HG02642 (cell line): Measurements from ENCODE around the gene BCKDHB.
A peak's percentile ranks its signal among the peaks of the same experiment; 100 is the strongest.

Experiments used
- ATAC-seq: cut with Tn5 transposase; IDR thresholded peaks from one replicate; pipeline ENCODE4 v1.9.1; 2021; ENCODE audit warnings: mild to moderate bottlenecking; ENCODE audit not compliant: unreplicated experiment, poor library complexity

Gene BCKDHB

DNA sequence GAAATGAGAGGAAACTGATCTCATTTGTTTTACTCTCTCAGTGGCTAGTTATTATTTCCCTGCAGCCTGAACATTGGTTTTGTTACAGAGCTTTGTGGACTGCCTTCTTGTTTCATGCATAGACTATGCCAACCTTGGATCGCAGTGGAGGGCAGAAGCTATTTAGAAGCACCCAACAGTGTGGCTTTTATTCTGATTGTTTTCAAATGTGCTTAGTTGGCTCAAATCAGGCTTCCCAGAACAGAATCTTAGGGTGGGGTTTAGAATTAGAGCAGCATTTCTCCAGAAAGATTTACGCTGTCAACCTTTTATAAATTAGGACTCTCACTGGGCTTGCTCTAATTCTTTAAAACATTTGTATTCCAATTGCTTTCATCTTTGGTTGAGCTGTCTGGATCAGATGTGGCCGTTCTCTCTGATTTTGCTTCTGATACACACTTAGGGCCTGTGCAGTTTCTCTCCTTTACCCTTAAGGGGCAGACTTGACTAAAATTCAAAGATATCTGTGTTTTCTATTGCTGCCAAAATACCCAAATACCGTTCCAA, 210.3 kb downstream of the BCKDHB start:
- no peak for ATAC-seq

DNA sequence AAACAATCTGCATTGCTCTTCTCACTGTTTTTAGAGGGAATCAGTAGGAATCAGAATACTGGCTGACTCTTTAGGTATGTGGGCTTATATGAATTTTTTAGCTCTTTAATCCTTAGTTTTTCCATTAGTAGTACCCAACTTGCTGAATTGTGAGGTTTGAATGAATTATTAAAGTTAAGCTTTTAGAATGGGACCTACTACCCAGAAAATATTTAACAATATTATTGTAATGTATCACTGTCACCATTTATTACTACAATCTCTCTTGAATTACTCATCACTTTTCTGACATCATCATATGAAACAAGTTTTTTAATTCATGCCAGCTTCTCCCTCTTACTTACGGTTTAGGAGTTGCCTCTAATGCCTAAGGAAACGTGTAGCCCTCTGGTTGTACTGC, 212.7 kb downstream of the BCKDHB start:
- ATAC-seq, result no peak

DNA sequence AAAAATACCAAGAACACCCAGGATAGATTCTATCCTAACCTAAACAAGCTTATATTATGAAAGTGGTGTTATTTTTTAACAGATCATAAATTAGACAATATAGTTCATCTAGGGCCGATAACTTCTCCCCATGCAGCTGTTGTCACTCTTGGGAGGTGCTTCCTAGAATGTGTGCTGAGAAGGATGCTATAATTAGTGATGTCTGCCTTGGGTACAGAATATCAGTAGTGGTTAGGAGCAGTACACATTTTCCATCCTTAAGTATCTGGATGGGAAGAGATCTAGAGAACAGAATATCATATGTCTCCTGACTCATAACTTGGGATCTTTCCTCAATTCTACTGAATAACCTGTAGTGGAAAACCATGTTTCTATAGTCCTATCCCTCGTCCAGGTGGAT, 214.5 kb downstream of the BCKDHB start:
- no peak for ATAC-seq

DNA sequence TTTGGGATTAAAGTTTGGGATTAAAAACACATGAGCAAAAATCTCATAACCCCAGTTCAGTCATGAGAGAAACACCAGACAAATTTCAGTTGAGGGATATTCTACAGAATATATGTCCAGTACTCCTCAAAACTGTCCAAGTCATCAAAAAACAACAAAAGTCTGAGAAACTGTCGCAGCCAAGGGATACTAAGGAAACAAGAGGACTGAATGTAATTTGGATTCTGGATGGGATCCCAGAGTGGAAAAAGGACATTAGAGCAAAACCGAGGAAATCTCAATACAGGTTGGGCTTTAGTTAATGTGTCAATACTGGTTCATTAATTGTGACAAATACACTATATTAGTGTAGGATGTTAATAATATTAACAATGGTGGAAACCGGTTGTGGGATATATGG, 219.3 kb downstream of the BCKDHB start:
- no peak for ATAC-seq

DNA sequence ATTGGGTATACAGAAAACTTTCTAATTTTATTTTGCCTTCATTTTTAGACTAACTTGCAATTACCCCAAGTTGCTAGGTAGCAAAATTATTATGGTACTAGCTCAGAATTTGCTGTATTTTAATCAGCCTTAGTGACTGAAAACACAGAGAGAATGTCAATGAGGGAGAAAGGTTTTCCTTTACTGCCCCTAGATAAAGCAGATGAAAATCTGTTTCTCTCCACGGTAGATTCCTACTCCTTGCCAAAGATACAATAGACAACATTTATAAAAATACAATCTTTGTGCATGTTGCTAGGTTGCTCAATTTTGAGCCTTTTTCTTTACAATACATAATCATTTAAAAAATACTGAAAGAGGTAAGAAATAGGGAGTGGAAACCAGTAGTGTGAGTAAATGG, 222.2 kb downstream of the BCKDHB start:
- ATAC-seq, result no peak

DNA sequence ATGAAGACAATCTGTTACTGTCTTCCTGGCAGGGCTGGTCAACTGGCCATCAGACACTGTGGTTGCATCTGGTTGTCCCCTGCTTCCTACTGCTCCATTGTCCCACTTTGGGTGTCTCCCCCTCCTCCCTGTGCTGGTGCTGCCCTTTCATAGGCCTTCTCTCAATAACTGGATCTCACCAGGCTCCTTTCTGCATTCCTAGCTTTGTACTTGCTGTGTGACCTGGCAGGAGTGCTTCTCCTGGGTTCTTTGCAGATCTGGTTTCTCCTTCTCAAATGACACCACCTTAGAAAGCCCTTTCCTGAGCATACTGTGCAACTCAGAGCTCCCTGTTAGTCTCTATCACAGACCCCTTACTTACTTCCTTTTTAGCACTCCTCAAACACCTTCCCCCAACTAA, 223.0 kb downstream of the BCKDHB start:
- no peak for ATAC-seq

DNA sequence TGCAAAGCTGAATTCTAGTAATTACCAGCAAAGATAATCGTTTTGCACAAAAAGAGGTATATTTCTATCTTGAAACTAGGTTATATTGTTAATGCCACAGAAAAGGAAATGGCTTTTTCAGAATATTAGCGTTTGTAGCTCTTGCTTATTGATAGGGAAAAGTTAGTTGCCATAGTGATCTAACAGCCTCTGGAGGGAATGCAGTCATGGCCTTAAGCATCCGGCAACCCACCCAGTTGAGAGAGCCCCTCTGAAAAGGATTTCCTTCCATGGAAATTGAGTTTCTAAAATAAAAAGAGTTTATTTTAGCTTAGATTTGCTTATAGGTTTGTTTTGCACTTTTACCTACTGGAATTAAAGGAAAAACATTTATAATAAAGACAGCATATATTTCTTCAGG, 224.5 kb downstream of the BCKDHB start:
- ATAC-seq, result no peak

DNA sequence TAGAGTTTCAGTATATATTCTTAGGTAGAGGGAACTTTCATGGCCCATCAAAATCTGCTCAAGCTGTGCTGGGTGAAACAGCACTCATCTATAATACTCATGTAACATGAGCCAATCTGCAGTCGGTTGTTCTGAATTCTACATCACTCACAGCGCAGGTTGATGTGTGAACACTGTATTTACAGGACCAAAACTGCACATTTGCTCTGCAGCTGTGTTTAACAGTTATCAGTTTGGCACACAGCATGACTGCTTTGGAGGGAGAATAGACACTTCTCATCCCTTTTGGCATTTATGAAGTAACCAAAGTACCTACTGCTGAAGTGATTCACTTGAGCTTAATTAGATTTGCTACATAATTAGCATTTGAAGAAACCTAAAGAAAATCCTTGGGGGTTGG, 225.1 kb downstream of the BCKDHB start:
- ATAC-seq, result no peak

DNA sequence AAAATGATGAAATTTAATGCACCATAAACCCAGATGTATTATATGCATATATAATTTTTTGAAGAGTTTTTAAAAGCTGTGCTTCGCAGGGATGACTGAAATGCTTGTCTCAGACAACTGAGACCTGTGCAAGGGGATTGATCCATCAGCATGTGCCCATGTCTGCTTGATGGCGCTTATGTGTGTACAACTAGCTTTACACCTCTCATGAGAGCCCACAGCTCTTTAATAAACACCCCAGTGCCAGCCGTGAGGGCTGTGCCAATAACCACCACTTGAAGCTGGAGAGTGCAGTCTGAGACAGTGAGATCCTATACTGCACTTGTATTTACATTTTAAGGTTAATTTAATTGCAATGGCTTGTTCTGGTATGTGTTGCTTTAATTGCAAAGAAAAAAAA, 225.5 kb downstream of the BCKDHB start:
- no peak for ATAC-seq

DNA sequence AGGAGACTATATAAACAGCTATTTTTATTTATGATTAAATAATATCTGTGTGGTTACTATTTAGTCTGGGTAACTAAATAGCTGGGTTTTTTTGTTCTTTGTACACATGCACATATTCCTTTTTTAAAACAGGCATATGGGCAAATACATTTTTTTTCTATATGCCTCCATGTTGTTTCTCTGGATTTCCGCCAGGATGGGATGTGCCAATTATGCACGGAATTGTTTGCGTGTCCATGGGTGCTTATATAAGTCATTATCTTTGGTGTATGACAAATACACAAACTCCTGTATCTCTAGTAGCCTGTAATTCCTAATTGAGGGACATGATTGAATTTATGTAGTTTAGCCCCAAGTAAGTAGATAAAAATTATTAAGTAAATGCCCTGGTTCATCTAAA, 226.9 kb downstream of the BCKDHB start:
- ATAC-seq, result no peak

DNA sequence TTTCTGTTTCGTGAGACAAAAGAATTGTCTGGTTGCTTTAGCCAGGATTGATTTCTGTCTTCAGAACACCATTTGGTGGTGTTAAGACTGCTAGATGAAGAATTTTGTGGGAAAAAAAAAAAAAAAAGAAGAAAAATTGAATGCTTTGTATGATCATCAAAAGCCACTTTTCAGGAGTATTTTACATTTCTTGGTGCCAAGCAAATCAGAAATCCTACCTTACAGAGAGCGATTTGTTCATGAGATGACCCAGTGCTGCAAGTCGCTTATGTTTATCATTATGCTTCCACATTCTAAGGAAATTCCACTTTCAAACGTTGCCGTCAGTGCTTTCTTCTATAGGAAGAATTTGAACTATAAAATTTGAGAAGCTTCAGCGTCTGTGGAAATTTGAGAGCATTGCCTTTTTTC, 228.7 kb downstream of the BCKDHB start:
- no peak for ATAC-seq

DNA sequence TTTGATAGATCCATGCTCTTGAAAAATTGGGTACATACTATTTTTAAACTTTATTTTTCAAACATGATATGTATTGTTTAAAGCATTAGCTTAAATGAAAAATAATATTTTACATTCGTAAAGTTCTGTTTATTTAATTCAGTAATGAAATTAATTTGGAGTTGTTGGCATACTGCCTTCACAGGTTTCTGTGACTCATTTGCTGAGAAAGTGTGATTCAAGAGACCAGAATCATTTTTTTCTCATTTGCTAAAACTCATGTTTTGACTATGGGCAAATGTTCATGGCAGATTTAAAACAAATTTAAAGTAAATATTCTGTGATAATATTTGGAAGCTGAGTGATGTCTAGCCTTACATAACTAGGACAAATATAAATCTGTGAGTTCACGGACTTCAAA, 230.4 kb downstream of the BCKDHB start:
- no peak for ATAC-seq

DNA sequence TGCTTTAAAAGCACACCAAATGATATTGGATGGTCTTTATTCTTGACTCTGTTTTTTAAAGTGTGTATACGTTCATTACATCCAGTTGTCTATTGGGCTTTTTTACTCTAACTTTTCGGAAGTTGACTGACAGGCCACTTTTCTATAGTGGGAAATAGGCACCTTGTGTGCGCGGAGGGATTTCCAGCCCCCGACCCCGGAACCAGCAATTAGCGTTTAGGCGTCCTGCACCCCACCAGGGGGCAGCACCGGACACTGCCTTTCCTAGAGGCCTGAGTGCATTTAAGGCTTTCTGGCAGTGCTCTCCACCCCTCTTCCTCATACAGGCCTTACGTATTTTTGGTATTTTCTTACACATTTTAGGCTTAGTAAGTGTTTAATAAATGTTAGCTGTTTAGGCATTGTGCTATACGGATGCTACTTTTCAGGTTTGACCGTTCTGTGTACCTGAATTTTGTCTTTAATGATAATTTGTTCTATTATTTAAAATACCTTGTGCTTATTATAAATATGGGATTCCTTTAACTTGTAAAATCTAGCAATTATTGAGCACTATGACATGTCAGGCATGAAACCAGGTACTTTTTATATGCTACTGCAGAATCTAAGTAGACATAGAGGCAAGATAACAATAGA, 231.8 kb downstream of the BCKDHB start:
- peak; percentile 89 for ATAC-seq

DNA sequence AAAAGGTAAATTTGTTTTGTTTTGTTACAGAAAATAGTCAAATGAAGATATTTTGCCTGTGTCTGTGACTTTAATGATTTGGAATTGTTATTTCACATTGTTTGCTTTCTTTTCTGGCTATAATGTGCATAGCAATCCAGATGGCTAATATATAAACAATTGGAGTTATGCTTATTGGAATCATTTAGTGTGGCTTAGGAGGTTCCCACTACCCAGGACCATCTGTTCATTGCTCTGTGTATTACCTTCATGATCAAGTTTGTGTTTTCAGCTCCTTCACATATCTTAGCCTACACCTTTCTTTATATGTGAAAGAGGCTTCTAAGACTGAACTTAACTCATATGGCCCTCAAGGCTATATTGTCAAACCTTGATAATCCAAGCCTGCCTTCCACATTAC, 232.9 kb downstream of the BCKDHB start:
- ATAC-seq, result no peak

DNA sequence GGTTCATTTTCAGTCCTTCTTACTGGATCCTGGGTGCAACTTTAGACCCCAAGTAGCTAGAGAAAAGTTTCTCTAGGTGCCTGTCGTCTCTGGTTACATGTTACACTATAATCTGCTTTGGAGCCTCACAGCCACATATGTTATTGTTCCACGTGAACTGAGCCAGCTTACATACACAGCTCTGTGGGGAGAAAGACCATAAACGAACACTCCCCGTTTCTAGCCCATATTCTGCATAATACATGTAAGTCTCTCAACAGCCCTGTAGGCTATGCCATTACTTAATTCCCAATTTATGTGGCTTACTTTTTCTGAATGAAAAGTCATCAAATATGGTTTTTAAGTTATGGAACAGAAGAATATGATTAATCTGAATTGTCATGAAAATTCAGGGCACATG, 233.8 kb downstream of the BCKDHB start:
- no peak for ATAC-seq

DNA sequence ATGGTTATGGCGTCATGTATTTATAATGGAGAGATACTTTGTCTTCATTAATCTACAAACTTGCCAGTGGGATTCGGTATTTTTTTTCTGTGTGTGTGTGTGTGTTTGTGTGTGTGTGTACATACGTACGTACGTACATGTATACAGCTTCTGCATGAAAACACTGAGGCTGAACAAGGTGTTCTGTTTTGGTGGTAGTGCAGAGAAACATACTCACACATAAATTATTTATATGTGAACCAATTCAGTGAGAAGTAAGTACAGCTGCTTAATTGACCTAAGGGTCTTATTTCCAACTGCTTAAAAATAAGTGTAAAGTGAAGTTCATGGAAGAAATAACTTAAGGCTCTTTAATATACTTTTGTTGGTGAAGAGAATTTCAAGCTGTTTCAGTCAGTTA, 234.2 kb downstream of the BCKDHB start:
- no peak for ATAC-seq

DNA sequence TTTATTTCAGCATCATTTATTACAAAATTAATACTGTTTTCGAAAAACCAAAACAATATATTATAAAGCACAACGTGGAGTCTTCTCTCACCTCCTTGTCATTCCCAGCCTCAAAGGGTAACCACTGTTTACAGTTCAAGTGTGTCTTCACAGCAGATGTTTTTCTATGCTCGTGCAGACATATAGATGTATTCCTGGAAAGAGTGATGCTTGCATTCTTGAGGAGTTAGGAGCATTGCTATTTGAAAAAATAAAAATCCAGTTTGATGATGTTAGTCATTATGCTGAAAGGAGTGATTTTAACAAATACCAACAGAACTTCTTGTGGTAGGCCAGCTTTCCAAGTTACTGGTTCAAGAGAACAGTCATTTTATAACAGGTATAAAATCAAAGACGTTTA, 234.9 kb downstream of the BCKDHB start:
- ATAC-seq, result no peak

DNA sequence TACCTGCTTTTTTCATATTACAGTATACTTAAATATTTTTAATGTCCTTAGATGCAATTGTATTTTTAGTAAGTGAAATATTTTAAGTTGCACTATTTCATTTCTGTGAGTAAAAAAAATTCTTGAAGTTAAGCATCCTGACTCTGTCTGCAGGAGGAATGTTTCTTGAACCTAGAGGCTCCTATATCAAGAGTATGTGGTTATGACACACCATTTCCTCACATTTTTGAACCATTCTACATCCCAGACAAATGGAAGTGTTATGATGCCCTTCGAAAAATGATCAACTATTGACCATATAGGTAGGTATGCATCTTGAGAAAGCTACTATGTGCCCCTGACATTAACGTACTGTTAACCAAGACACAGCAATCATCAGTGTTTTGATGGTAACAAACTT, 237.0 kb downstream of the BCKDHB start:
- ATAC-seq, result no peak

DNA sequence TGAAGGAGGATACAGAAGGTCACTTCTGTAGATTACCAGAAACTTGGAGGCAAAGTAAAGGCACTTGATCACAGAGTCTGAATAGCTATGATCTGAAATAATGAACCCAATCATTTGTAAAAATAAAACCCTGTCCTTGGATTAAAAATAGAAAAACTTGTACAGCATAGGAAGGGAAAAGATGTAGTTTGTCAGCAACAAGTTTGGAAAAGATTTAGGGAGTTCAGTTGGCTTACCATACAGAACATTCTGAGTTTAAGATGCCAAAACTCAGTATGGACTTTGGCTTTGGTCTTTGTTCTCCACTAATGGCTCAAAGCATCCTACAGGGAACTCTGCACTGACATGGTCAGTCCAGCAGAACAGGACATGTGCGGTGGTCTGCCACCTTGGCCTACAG, 240.6 kb downstream of the BCKDHB start:
- ATAC-seq, result no peak

DNA sequence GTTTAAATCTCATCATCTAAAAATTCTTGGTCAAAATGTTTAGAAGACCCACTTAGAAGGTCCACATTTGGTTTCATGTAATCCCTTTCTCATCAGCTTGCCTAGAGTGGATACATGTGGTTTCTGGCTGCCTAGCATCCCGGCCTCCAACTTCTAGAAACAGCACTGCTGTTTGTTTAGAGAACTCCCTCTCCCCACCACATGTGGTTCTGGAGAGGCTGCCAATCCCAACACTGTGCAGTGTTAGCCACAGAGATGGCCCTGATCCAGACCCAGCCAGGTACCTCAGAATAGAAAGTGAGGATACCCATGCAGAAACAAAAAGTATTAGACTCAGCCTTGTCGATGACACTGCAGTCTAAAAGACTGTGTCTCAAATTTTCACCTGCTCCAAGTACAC, 241.8 kb downstream of the BCKDHB start:
- ATAC-seq, result no peak

DNA sequence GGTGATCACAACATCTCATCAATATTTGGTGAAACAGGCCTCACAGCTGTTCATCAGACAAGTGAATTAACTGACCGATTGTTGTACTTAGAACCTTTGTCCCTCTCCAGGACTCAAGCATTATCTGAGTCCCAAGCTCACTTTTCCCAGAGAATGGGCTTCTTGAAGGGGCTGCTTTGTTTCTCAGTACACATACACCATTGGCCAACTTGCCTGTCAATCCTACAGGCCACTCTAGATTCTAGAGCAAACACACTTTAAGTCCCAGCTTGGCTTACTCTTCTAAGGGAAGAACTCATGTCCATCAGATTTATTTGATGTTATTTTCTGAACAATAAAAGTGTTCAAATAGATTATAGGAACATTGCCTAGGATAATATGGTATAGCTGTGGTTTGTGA, 249.5 kb downstream of the BCKDHB start:
- ATAC-seq, result no peak

DNA sequence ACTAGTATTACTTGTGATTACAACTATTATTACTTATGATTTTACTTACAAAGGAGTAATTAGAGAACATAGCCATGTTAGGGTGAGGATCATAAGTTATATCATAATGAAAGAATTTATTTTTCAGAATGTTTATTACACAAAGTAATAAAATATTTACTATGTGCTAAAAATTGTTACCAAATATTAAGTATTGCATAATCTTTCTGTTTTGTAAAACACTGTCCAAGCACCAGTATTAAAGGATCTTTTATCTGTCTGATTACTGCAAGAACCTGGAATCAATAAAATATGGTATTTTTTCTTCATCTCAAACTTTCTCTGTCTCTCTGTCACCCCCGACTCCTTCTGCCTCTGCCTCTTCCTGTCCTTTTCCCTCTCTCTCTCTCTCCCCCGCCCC, 250.1 kb downstream of the BCKDHB start:
- no peak for ATAC-seq

DNA sequence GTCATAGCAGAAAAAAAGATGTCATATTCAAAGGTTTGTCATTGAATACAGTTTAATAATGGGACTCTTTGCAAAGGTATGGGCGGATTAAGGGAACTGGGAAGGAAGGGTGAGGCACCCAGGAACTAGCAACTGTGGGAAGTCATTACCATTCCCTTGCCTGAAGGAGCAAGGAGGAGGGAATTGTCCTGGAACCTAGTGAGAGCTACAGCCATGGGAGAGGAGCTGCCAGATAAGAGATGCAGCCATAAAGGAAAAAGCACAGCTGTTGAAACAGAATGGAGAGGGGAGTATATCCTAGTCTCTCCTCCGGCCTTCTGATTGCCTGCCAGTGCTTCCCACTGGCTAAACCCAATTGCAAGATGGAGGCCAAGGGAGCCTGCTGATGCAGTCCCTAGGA, 250.6 kb downstream of the BCKDHB start:
- ATAC-seq, result no peak
